GM12878 (cell line): ENCODE data around the gene PTH. TPM values are rescaled to one million over a fixed set of nuclear protein-coding genes. Genes with fewer than 3 reads are reported as not detected.

Source experiments
- ATAC-seq: fragments of 200-7000 bp; cut with Tn5 transposase; 3 replicates; pipeline ENCODE4 v1.9.1; 2020; ENCODE audit warnings: mild to moderate bottlenecking, moderate library complexity
- BruUV-seq: library from RNA; stranded (reverse); fragments of 400-500 nt; replicated peaks from 2 replicates; lab custom pipeline; 2021; lab: Mats Ljungman, UMichigan
- CTCF ChIA-PET: fragments of 300-600 bp; sonication (Branson Sonifier 250); formaldehyde crosslinking; extraction: SDS; loops from one replicate; lab custom pipeline; 2021; ENCODE audit warnings: inconsistent platforms; lab: Yijun Ruan, JAX
- POLR2A ChIA-PET: fragments of 350-600 bp; formaldehyde crosslinking; extraction: SDS; loops from one replicate; lab custom pipeline; 2021; ENCODE audit warnings: inconsistent platforms; lab: Charles Lee
- RAD21 ChIA-PET: fragments of 300-600 bp; sonication (Branson Sonifier 250); formaldehyde crosslinking; loops from one replicate; lab custom pipeline; 2023; ENCODE audit warnings: antibody characterized with exemption; ENCODE audit not compliant: unreplicated experiment; lab: Charles Lee
- SMC1A ChIA-PET: fragments of 300-600 bp; sonication (Branson Sonifier 250); formaldehyde crosslinking; loops from one replicate; lab custom pipeline; 2023; ENCODE audit not compliant: unreplicated experiment, uncharacterized antibody; lab: Charles Lee
- DNase-seq: peaks from one replicate; pipeline ENCODE4 v3.0.0-alpha.2; 2011; ENCODE audit warnings: low read depth, low spot score
- FAIRE-seq: peaks from 3 replicates; lab custom pipeline; 2011; peaks lifted over from hg19 to GRCh38; lab: Jason Lieb, UNC
- H2AFZ ChIP-seq: 2 replicates; pipeline ENCODE4 v1.6.0; 2011; ENCODE audit warnings: low read depth, low read length, control low read depth; ENCODE audit not compliant: control insufficient read depth
- H3K27ac ChIP-seq: 2 replicates; pipeline ENCODE4 v1.5.1; 2011; ENCODE audit warnings: control low read depth; ENCODE audit not compliant: control insufficient read depth, insufficient read depth
- H3K27me3 ChIP-seq, 2 experiments: replicated peaks in 1 of 2; 2 replicates each; pipeline versions ENCODE4 v1.6.0 to v1.6.1; 2011; ENCODE audit warnings: low read length in 1 of 2; ENCODE audit not compliant: control insufficient read depth in 2 of 2, insufficient read depth in 2 of 2
- H3K36me3 ChIP-seq, 2 experiments: 2 replicates each; pipeline ENCODE4 v1.5.1; 2011; ENCODE audit warnings: low read length in 1 of 2; ENCODE audit not compliant: control insufficient read depth in 2 of 2, insufficient read depth in 2 of 2
- H3K4me1 ChIP-seq: 2 replicates; pipeline ENCODE4 v1.6.1; 2011; ENCODE audit warnings: mild to moderate bottlenecking, low read length, moderate library complexity, mixed read lengths; ENCODE audit not compliant: control insufficient read depth, insufficient read depth
- H3K4me2 ChIP-seq: 2 replicates; pipeline ENCODE4 v1.6.0; 2011; ENCODE audit warnings: control low read depth; ENCODE audit not compliant: control insufficient read depth, insufficient read depth
- H3K4me3 ChIP-seq: fragments of 200-600 bp; sonication (generic); 2 replicates; pipeline ENCODE4 v1.5.1; 2016
- H3K79me2 ChIP-seq: 2 replicates; pipeline ENCODE4 v1.6.0; 2011; ENCODE audit warnings: low read length; ENCODE audit not compliant: control insufficient read depth, insufficient read depth
- H3K9ac ChIP-seq: 2 replicates; pipeline ENCODE4 v1.8.0; 2011; ENCODE audit warnings: low read length, control low read depth, mixed read lengths; ENCODE audit not compliant: control insufficient read depth, insufficient read depth
- H3K9me3 ChIP-seq: replicated peaks from 3 replicates; pipeline ENCODE4 v1.5.1; 2011; ENCODE audit warnings: mild to moderate bottlenecking, low read length; ENCODE audit not compliant: control insufficient read depth, insufficient read depth
- H4K20me1 ChIP-seq: 2 replicates; pipeline ENCODE4 v1.6.0; 2011; ENCODE audit not compliant: control insufficient read depth, insufficient read depth
- CTCF ChIP-seq, 3 experiments: IDR thresholded peaks in 2 of 3; conservative IDR thresholded peaks in 1 of 3; 2 replicates each; pipeline ENCODE4 v1.5.1; 2011; ENCODE audit warnings: low read depth in 3 of 3, low read length in 3 of 3, mild to moderate bottlenecking in 3 of 3, control low read depth in 2 of 3, moderate library complexity in 2 of 3, inconsistent platforms in 1 of 3, mixed read lengths in 1 of 3; ENCODE audit not compliant: control insufficient read depth in 2 of 3, insufficient read depth in 1 of 3; ENCODE audit errors: extremely low read depth in 1 of 3
- KAT2A ChIP-seq: conservative IDR thresholded peaks from 2 replicates; pipeline ENCODE4 v1.6.1; 2011; ENCODE audit warnings: low read depth, low read length; ENCODE audit not compliant: control insufficient read depth
- NFYB ChIP-seq: IDR thresholded peaks from 2 replicates; pipeline ENCODE4 v1.6.1; 2011; ENCODE audit warnings: low read depth, mild to moderate bottlenecking, low read length, improper control_type of control experiment, moderate library complexity; ENCODE audit not compliant: insufficient read depth
- WGBS: methylation state at CpG from one replicate; pipeline ENCODE4 v1.1.6; 2016; ENCODE audit warnings: low lambda C conversion rate; ENCODE audit not compliant: insufficient replicate concordance, insufficient coverage; ENCODE audit errors: missing lambda C conversion rate; 5-methylcytosine and 5-hydroxymethylcytosine counted together
- in situ Hi-C: fragments of 300-500 bp; cut with MboI; formaldehyde crosslinking; loops from 9 replicates; pipeline ENCODE4 v1.14.3; 2018; ENCODE audit warnings: mixed read lengths
- intact Hi-C: fragments of 100-400 bp; cut with micrococcal nuclease; formaldehyde crosslinking; loops from one replicate; pipeline ENCODE4 v1.14.2; 2022; ENCODE audit not compliant: unreplicated experiment
- polyA plus RNA-seq, 11 experiments: library from polyadenylated mRNA; depleted of rRNA in 4 of 11; unstranded in 6 of 11; stranded (reverse) in 5 of 11; fragments of >200 nt; fragmentation: Nextera tagmentation in 4 of 11; fragmentation: Illumina TruSeq in 1 of 11; extraction: Ambion mirVana in 4 of 11; extraction: Trizol in 1 of 11; gene quantifications; 1 replicate in 1 of 11; 2 replicates in 10 of 11; pipeline versions ENCODE4 v1.2.1 to v1.2.3, GENCODE V29; 2011 to 2016; ENCODE audit warnings: inconsistent platforms in 2 of 11, missing spikeins in 2 of 11, low read depth in 1 of 11
- total RNA-seq, 4 experiments: library from RNA; depleted of rRNA in 3 of 4; stranded (reverse); fragments of >200 nt in 3 of 4; fragmentation: Illumina TruSeq in 1 of 4; extraction: Trizol in 1 of 4; gene quantifications; 2 replicates each; pipeline versions ENCODE4 v1.2.1 to v1.2.3, GENCODE V29; 2013 to 2021

The PTH gene
- total and polyA plus RNA-seq, 10 of the 15 experiments (the other 5 are each of a cell fraction or from before 2014, with no cell fraction given), result not detected

- no TSS peak for BruUV-seq
- intact Hi-C loops (loop anchor here (10.0 kb wide), 1 partner anchor 758 kb away; no protein-coding TSS in a partner anchor), in situ Hi-C loops (no loop called here)
- H2AFZ ChIP-seq, result no peak overlapping the region
- H4K20me1 ChIP-seq, result no peaks in the 10 kb centered on the region
- TF ChIP-seq NFYB, result peak; percentile 29; the same call in 1 of the 2 replicates
- TF ChIP-seq KAT2A, result no peak
- TF ChIP-seq CTCF (IDR thresholded peaks at IDR 0.05 in 2 of 3, conservative IDR thresholded peaks at IDR 0.05 in 1 of 3; ENCODE audit: control insufficient read depth in 2 of 3, extremely low read depth in 1 of 3, insufficient read depth in 1 of 3, low read depth in 3 of 3, low read length in 3 of 3), result peak in 2 of 3 experiments; percentile 12 to 15; a peak in 1 of 6 replicates
- RAD21 ChIA-PET, result interaction anchor here (0.7 kb wide), 1 partner anchor 101 kb away, joined by 3 read pairs; no protein-coding TSS in a partner anchor
- no peak overlapping the region for H3K9ac ChIP-seq
- no peaks in the 10 kb centered on the region for H3K4me1 ChIP-seq
- no peak overlapping the region for H3K27ac ChIP-seq
- H3K36me3 ChIP-seq, result no peaks in the 10 kb centered on the region
- H3K27me3 ChIP-seq, result no peaks in the 10 kb centered on the region
- DNase-seq, result no peak
- no peaks in the 10 kb centered on the region; the same call in 2 of the 3 replicates for H3K9me3 ChIP-seq
- FAIRE-seq, result no peak
- SMC1A ChIA-PET, result interaction anchor here (1.4 kb wide), 1 partner anchor 180 kb away, joined by 3 read pairs; no protein-coding TSS in a partner anchor
- ATAC-seq, result peak; percentile 87
- no peak overlapping the region for H3K4me3 ChIP-seq
- CTCF ChIA-PET, result interaction anchor here (0.6 to 2.2 kb wide), 7 partner anchors 9 to 765 kb away, joined by 3 to 8 read pairs (median 4); no protein-coding TSS in a partner anchor
- POLR2A ChIA-PET, result interaction anchor here (0.6 kb wide), 1 partner anchor 9 kb away, joined by 3 read pairs; no protein-coding TSS in a partner anchor
- no peak overlapping the region for H3K4me2 ChIP-seq
- no peaks in the 10 kb centered on the region for H3K79me2 ChIP-seq
- 55% methylated on average over 23 of the region's 26 CpGs for WGBS
Measured at GRCh38 chr11:13486926-13487660, 8.7 kb downstream of the PTH start.
